ENCODE measurements around the gene MRPL48. TPM values are rescaled to one million over a fixed set of nuclear protein-coding genes. Genes with fewer than 3 reads are reported as not detected.
"Not testable (repeated sequence)": the region's sequence is repeated elsewhere in the genome, so short reads cannot be mapped to it uniquely, and the experiment has no call there.

The MRPL48 gene
- total RNA-seq, 1 donor from 2014 or later, result 51.4 TPM

DNA sequence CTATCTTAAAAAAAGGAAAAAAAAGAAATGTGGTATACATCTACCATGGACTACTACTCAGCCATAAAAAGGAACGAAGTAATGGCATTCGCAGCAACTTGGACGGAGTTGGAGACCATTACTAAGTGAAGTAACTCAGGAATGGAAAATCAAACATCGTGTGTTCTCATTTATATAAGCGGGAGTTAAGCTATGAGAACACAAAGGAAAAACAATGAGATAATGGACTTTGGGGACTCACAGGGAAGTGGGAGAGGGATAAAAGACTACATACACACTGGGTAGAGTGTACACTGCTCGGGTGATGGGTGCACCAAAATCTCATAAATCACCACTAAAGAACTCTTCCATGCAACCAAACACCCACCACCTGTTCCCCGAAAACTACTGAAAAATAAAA lies 38.6 kb upstream of the MRPL48 start:
- TF ChIP-seq, protein P1, sequence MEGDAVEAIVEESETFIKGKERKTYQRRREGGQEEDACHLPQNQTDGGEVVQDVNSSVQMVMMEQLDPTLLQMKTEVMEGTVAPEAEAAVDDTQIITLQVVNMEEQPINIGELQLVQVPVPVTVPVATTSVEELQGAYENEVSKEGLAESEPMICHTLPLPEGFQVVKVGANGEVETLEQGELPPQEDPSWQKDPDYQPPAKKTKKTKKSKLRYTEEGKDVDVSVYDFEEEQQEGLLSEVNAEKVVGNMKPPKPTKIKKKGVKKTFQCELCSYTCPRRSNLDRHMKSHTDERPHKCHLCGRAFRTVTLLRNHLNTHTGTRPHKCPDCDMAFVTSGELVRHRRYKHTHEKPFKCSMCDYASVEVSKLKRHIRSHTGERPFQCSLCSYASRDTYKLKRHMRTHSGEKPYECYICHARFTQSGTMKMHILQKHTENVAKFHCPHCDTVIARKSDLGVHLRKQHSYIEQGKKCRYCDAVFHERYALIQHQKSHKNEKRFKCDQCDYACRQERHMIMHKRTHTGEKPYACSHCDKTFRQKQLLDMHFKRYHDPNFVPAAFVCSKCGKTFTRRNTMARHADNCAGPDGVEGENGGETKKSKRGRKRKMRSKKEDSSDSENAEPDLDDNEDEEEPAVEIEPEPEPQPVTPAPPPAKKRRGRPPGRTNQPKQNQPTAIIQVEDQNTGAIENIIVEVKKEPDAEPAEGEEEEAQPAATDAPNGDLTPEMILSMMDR (conservative IDR thresholded peaks at IDR 0.05), result no peak
- peaks cover 20% of the 10 kb centered on the region for H3K4me1 Mint-ChIP-seq
- H3K27me3 Mint-ChIP-seq (ENCODE audit: low read depth), result no peaks in the 10 kb centered on the region
- H3K9me3 Mint-ChIP-seq, result no peaks in the 10 kb centered on the region
- H3K36me3 Mint-ChIP-seq (ENCODE audit: low read depth), result no peaks in the 10 kb centered on the region
- H3K4me3 Mint-ChIP-seq, result no peak overlapping the region
- H3K27ac Mint-ChIP-seq (ENCODE audit: unreplicated experiment), result peak overlapping the region; percentile 85
- DNase-seq (ENCODE audit: low read depth, low spot score), result no peak

DNA sequence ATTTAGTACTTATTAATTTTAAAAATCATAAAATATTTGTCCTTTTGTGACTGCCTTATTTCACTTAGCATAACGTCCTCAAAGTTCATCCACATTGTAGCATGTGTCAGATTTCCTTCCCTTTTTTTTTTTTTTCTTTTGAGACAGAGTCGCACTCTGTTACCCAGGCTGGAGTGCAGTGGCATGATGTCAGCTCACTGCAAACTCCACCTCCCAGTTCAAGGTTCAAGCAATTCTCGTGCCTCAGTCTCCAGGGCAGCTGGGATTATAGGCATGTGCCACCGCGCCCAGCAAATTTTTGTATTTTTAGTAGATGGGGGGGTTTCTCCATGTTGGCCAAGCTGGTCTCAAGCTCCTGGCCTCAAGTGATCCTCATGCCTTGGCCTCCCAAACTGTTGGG lies 37.4 kb upstream of the MRPL48 start:
- H3K27me3 Mint-ChIP-seq (ENCODE audit: low read depth), result no peaks in the 10 kb centered on the region
- DNase-seq (ENCODE audit: low read depth, low spot score), result no peak
- H3K27ac Mint-ChIP-seq (ENCODE audit: unreplicated experiment), result peak overlapping the region; percentile 50
- H3K4me1 Mint-ChIP-seq, result peaks cover 22% of the 10 kb centered on the region
- H3K9me3 Mint-ChIP-seq, result no peaks in the 10 kb centered on the region
- TF ChIP-seq, protein P1 (conservative IDR thresholded peaks at IDR 0.05), result no peak
- no peaks in the 10 kb centered on the region for H3K36me3 Mint-ChIP-seq (ENCODE audit: low read depth)
- H3K4me3 Mint-ChIP-seq, result no peak overlapping the region

DNA sequence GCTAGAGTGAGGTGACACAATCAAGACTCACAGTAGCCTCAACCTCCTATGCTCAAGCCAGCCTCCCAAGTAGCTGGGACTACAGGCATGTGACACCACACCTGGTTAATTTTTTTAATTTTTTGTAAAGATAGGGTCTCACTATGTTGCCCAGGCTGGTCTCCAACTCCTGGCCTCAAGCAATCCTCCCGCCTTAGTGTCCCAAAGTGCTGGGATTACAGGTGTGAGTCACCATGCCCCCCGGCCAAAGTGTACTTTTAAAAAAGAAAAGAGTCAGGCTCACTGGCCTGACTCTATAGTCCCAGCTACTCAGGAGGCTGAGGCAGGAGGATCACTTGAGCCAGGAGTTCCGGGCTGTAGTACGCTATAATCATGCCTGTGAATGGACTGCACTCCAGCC lies 36.8 kb upstream of the MRPL48 start:
- H3K9me3 Mint-ChIP-seq; H3K36me3 Mint-ChIP-seq (ENCODE audit: low read depth); H3K27me3 Mint-ChIP-seq (ENCODE audit: low read depth); H3K27ac Mint-ChIP-seq (ENCODE audit: unreplicated experiment); H3K4me3 Mint-ChIP-seq; DNase-seq (ENCODE audit: low read depth, low spot score): not testable (repeated sequence)
- peaks cover 22% of the 10 kb centered on the region for H3K4me1 Mint-ChIP-seq

DNA sequence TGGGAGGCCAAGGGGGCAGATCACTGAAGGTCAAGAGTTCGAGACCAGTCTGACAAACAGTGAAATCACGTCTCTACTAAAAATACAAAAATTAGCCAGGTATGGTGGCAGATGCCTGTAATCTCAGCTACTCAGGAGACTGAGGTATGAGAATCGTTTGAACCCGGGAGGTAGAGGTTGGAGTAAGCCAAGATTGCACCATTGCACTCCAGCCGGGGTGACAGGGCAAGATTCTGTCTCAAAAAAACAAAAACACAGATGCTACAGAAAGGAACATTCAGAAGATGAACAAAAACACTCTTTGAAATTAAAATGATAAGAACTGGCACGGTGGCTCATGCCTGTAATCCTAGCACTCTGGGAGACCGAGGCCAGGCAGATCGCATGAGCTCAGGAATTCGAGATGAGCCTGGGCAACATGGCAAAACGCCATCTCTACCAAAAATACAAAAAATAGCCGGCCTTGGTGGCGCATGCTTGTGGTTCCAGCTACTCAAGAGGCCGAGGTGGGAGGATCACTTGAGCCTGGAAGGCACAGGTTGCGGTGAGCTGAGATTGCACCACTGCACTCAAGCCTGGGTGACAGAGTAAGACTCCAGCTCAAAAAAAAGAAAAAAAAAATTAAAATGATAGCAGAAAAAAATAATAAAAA lies 35.3 kb upstream of the MRPL48 start:
- TF ChIP-seq, protein P1 (conservative IDR thresholded peaks at IDR 0.05), result no peak
- no peaks in the 10 kb centered on the region for H3K9me3 Mint-ChIP-seq
- no peaks in the 10 kb centered on the region for H3K36me3 Mint-ChIP-seq (ENCODE audit: low read depth)
- peaks cover 23% of the 10 kb centered on the region for H3K4me1 Mint-ChIP-seq
- no peak for DNase-seq (ENCODE audit: low read depth, low spot score)
- H3K27me3 Mint-ChIP-seq (ENCODE audit: low read depth), result no peaks in the 10 kb centered on the region
- no peak overlapping the region for H3K4me3 Mint-ChIP-seq
- no peak overlapping the region for H3K27ac Mint-ChIP-seq (ENCODE audit: unreplicated experiment)

DNA sequence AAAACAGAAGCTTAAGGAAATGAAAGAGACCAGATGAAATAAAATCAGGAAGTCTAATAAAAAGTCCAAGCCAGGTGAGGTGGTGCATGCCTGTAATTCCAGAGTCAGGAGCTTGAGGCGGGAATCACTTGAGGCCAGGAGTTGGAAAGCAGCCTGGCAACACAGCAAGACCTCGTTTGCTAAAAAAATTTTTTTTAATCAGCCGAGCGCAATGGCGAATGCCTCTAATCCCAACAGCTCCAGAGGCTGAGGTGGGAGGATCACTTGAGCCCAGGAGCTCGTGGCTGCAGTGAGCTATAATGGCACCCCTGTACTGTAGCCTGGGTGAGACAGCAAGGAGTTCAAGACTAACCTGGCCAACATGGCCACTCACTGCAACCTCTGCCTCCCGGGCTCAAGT lies 34.8 kb upstream of the MRPL48 start:
- H3K4me1 Mint-ChIP-seq, result peaks cover 25% of the 10 kb centered on the region
- H3K27ac Mint-ChIP-seq (ENCODE audit: unreplicated experiment), result no peak overlapping the region
- H3K4me3 Mint-ChIP-seq, result no peak overlapping the region
- H3K27me3 Mint-ChIP-seq (ENCODE audit: low read depth), result no peaks in the 10 kb centered on the region
- no peaks in the 10 kb centered on the region for H3K9me3 Mint-ChIP-seq
- TF ChIP-seq, protein P1 (conservative IDR thresholded peaks at IDR 0.05), result no peak
- no peaks in the 10 kb centered on the region for H3K36me3 Mint-ChIP-seq (ENCODE audit: low read depth)
- DNase-seq (ENCODE audit: low read depth, low spot score), result no peak

DNA sequence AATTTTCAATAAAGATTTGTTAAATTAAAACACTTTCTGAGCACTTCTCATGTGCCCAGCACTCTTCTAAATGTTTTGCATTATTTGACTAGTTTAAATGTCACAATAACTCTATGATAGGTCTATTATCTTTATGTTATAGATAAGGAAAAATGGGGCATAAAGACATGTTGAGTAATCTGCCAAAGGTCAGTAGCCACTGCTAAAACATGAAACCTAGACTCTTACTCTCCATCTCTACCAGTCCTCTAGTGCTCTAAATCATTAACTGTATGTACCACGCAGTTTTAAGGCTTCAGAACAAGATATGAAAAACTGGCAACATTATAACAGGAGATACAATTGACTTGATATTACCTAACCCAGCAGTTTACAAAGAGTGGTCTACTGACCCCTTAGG lies 33.7 kb upstream of the MRPL48 start:
- no peak overlapping the region for H3K27ac Mint-ChIP-seq (ENCODE audit: unreplicated experiment)
- H3K4me1 Mint-ChIP-seq, result peaks cover 35% of the 10 kb centered on the region
- H3K4me3 Mint-ChIP-seq, result no peak overlapping the region
- no peaks in the 10 kb centered on the region for H3K9me3 Mint-ChIP-seq
- H3K27me3 Mint-ChIP-seq (ENCODE audit: low read depth), result no peaks in the 10 kb centered on the region
- TF ChIP-seq, protein P1 (conservative IDR thresholded peaks at IDR 0.05), result no peak
- no peaks in the 10 kb centered on the region for H3K36me3 Mint-ChIP-seq (ENCODE audit: low read depth)
- DNase-seq (ENCODE audit: low read depth, low spot score), result no peak

All from neural crest cell (in vitro differentiated cells).